A549 (cell line): ENCODE measurements around the gene COPG1. TPM values are rescaled to one million over a fixed set of nuclear protein-coding genes. Genes with fewer than 3 reads are reported as not detected.

Experiments
- ATAC-seq, 2 experiments: fragments of 200-7000 bp in 1 of 2; fragments of >200 bp in 1 of 2; cut with Nextera tagmentation in 1 of 2; cut with Tn5 transposase in 1 of 2; 3 replicates each; pipeline versions ENCODE4 v1.8.0 to v1.9.1; 2018 to 2020; ENCODE audit warnings: mild to moderate bottlenecking in 1 of 2, moderate library complexity in 1 of 2
- CTCF ChIA-PET: fragments of 300-600 bp; sonication (Branson Sonifier 250); formaldehyde crosslinking; extraction: SDS; loops from one replicate; lab custom pipeline; 2021; ENCODE audit warnings: antibody characterized with exemption, inconsistent platforms; lab: Yijun Ruan, JAX
- POLR2A ChIA-PET: fragments of 350-600 bp; formaldehyde crosslinking; extraction: SDS; loops from one replicate; lab custom pipeline; 2021; ENCODE audit warnings: antibody characterized with exemption, inconsistent platforms; lab: Yijun Ruan, JAX
- DNase-seq, 2 experiments: peaks; one replicate each; pipeline versions ENCODE4 v3.0.0 to v3.0.0-alpha.2; 2011 to 2016; ENCODE audit warnings: low read depth in 1 of 2, low spot score in 1 of 2
- FAIRE-seq: peaks from 2 replicates; lab custom pipeline; 2011; peaks lifted over from hg19 to GRCh38; lab: Jason Lieb, UNC
- H3K27ac ChIP-seq, 2 experiments: fragments of >200 bp; sonication (Bioruptor Twin); formaldehyde crosslinking; 3 replicates each; pipeline ENCODE4 v1.5.1; 2016 to 2017
- H3K4me1 ChIP-seq: fragments of >200 bp; sonication (Bioruptor Twin); formaldehyde crosslinking; 3 replicates; pipeline ENCODE4 v1.6.1; 2016
- H3K4me2 ChIP-seq: fragments of >200 bp; sonication (Bioruptor Twin); formaldehyde crosslinking; 3 replicates; pipeline ENCODE4 v1.6.1; 2016
- H3K4me3 ChIP-seq: fragments of >200 bp; sonication (Bioruptor Twin); formaldehyde crosslinking; 3 replicates; pipeline ENCODE4 v1.5.1; 2016
- H3K9me3 ChIP-seq: fragments of >200 bp; sonication (Bioruptor Twin); formaldehyde crosslinking; 3 replicates; pipeline ENCODE4 v1.6.1; 2016
- ATOH8 ChIP-seq: fragments of 250-450 bp; sonication (Bioruptor Pico); IDR thresholded peaks from 2 replicates; pipeline ENCODE4 v1.5.0; 2020; ENCODE audit warnings: low read depth, mild to moderate bottlenecking, moderate library complexity
- BCL3 ChIP-seq: fragments of >200 bp; sonication (Bioruptor Twin); formaldehyde crosslinking; IDR thresholded peaks from 3 replicates; pipeline ENCODE4 v1.6.1; 2016
- BHLHE40 ChIP-seq: IDR thresholded peaks from 2 replicates; pipeline ENCODE4 v1.6.1; 2012; ENCODE audit warnings: low read depth, low read length, inconsistent platforms
- CHD2 ChIP-seq: fragments of 150-350 bp; IDR thresholded peaks from 2 replicates; pipeline ENCODE4 v1.6.1; 2014; ENCODE audit warnings: low read length; ENCODE audit not compliant: partially characterized antibody
- E2F6 ChIP-seq: IDR thresholded peaks from 2 replicates; pipeline ENCODE4 v1.6.1; 2012; ENCODE audit warnings: low read depth, borderline replicate concordance
- EP300 ChIP-seq, 2 experiments: fragments of >200 bp; sonication (Bioruptor Twin); formaldehyde crosslinking; IDR thresholded peaks; 2 replicates in 1 of 2; 3 replicates in 1 of 2; pipeline ENCODE4 v1.6.1; 2016 to 2017
- ESRRA ChIP-seq: fragments of 150-350 bp; IDR thresholded peaks from 2 replicates; pipeline ENCODE4 v1.6.1; 2014; ENCODE audit warnings: mild to moderate bottlenecking, low read length, borderline replicate concordance
- FOSB ChIP-seq: fragments of 250-450 bp; sonication (Bioruptor Pico); IDR thresholded peaks from 2 replicates; pipeline ENCODE4 v1.5.0; 2020; ENCODE audit warnings: mild to moderate bottlenecking, moderate library complexity
- GATA3 ChIP-seq: IDR thresholded peaks from 2 replicates; pipeline ENCODE4 v1.6.1; 2012; ENCODE audit warnings: borderline replicate concordance
- HES2 ChIP-seq: fragments of >200 bp; sonication (Bioruptor Twin); formaldehyde crosslinking; IDR thresholded peaks from 2 replicates; pipeline ENCODE4 v1.6.1; 2016
- HEYL ChIP-seq: fragments of 250-450 bp; sonication (Bioruptor Pico); IDR thresholded peaks from 2 replicates; pipeline ENCODE4 v1.8.0; 2021; ENCODE audit warnings: mild to moderate bottlenecking, moderate library complexity
- HOXB13 ChIP-seq: fragments of 250-450 bp; sonication (Bioruptor Pico); IDR thresholded peaks from 2 replicates; pipeline ENCODE4 v1.5.0; 2020; ENCODE audit warnings: low read depth, mild to moderate bottlenecking, moderate library complexity
- HOXB5 ChIP-seq: fragments of 250-450 bp; sonication (Bioruptor Pico); IDR thresholded peaks from 2 replicates; pipeline ENCODE4 v1.5.0; 2020; ENCODE audit warnings: mild to moderate bottlenecking, moderate library complexity
- JUNB ChIP-seq: fragments of >200 bp; sonication (Bioruptor Twin); formaldehyde crosslinking; IDR thresholded peaks from 2 replicates; pipeline ENCODE4 v1.6.1; 2016
- KDM1A ChIP-seq: fragments of 200-600 bp; sonication (generic); IDR thresholded peaks from 2 replicates; pipeline ENCODE4 v1.6.1; 2016; ENCODE audit warnings: low read depth, mild to moderate bottlenecking
- KDM5A ChIP-seq: fragments of 200-600 bp; sonication (generic); IDR thresholded peaks from 2 replicates; pipeline ENCODE4 v1.6.1; 2016; ENCODE audit warnings: antibody characterized with exemption, mild to moderate bottlenecking
- NFE2L2 ChIP-seq: fragments of 150-350 bp; conservative IDR thresholded peaks from 2 replicates; pipeline ENCODE4 v1.6.1; 2014; ENCODE audit warnings: low read length
- NPAS2 ChIP-seq: fragments of 250-450 bp; sonication (Bioruptor Pico); IDR thresholded peaks from 2 replicates; pipeline ENCODE4 v1.8.0; 2022; ENCODE audit warnings: mild to moderate bottlenecking, moderate library complexity, borderline replicate concordance
- NR3C1 ChIP-seq: fragments of >200 bp; sonication (Bioruptor Twin); formaldehyde crosslinking; IDR thresholded peaks from 3 replicates; pipeline ENCODE4 v1.6.1; 2017
- PBX3 ChIP-seq: IDR thresholded peaks from 2 replicates; pipeline ENCODE4 v1.6.1; 2012
- PHF8 ChIP-seq: fragments of 200-600 bp; sonication (generic); IDR thresholded peaks from 2 replicates; pipeline ENCODE4 v1.6.1; 2016; ENCODE audit warnings: low read depth, mild to moderate bottlenecking, antibody characterized with exemption, moderate library complexity, borderline replicate concordance
- POLR2AphosphoS2 ChIP-seq: conservative IDR thresholded peaks from 2 replicates; pipeline ENCODE4 v1.6.1; 2012; ENCODE audit warnings: low read length, improper control_type of control experiment, inconsistent platforms
- RFX5 ChIP-seq: fragments of 450-650 bp; IDR thresholded peaks from 2 replicates; pipeline ENCODE4 v1.7.1; 2014; ENCODE audit warnings: antibody characterized with exemption, mild to moderate bottlenecking, moderate library complexity
- RNF2 ChIP-seq: fragments of 200-600 bp; sonication (generic); IDR thresholded peaks from 2 replicates; pipeline ENCODE4 v1.6.1; 2016; ENCODE audit warnings: low read depth, mild to moderate bottlenecking, antibody characterized with exemption, moderate library complexity, borderline replicate concordance
- SREBF2 ChIP-seq: fragments of 450-650 bp; IDR thresholded peaks from 2 replicates; pipeline ENCODE4 v1.6.1; 2014; ENCODE audit warnings: mild to moderate bottlenecking, moderate library complexity
- TP53 ChIP-seq: fragments of 250-450 bp; sonication (Bioruptor Pico); IDR thresholded peaks from 2 replicates; pipeline ENCODE4 v1.5.0; 2021; ENCODE audit warnings: mild to moderate bottlenecking, moderate library complexity
- ZFP36 ChIP-seq: fragments of 450-650 bp; IDR thresholded peaks from 2 replicates; pipeline ENCODE4 v1.6.1; 2014; ENCODE audit warnings: borderline replicate concordance; ENCODE audit not compliant: partially characterized antibody
- WGBS: methylation state at CpG from one replicate; pipeline ENCODE4 v1.1.6; 2017; ENCODE audit errors: missing lambda C conversion rate; 5-methylcytosine and 5-hydroxymethylcytosine counted together
- polyA plus RNA-seq, 4 experiments: library from polyadenylated mRNA; depleted of rRNA in 3 of 4; stranded (reverse); fragments of >200 nt; fragmentation: RNase III in 1 of 4; extraction: RNeasy Plus Mini Kit Qiagen cat#74134 plus additional on column Dnase treatment in 1 of 4; gene quantifications; 2 replicates in 3 of 4; 3 replicates in 1 of 4; pipeline ENCODE4 v1.2.3, GENCODE V29; 2011 to 2017

The COPG1 gene
- polyA plus RNA-seq, 2 of the 4 experiments (the other 2 are of a cell fraction), result 80.6 to 90.2 TPM

- H3K27ac ChIP-seq, result no peak overlapping the region
- ChIA-PET CTCF (interaction anchor here (0.6 to 3.2 kb wide), 3 partner anchors 10 to 349 kb away, joined by 3 to 19 read pairs (median 3); no protein-coding TSS in a partner anchor), POLR2A (no interaction called here)
- H3K4me3 ChIP-seq, result no peak overlapping the region
- FAIRE-seq, result no peak
- no peaks in the 10 kb centered on the region for H3K9me3 ChIP-seq
- ATAC-seq, result no peak
- TF ChIP-seq NPAS2 (CRISPR knock-in tag) (no peak), HES2 (no peak), SREBF2 (no peak), NR3C1 (no peak), EP300 (IDR thresholded peaks at IDR 0.05) (no peak), ZFP36 (no peak), TP53 (CRISPR knock-in tag) (no peak), HOXB13 (CRISPR knock-in tag) (no peak), ESRRA (no peak), RNF2 (no peak), FOSB (no peak), NFE2L2 (no peak), HOXB5 (CRISPR knock-in tag) (no peak), PBX3 (no peak), RFX5 (no peak), JUNB (no peak), KDM1A (no peak)
- no peak overlapping the region for H3K4me2 ChIP-seq
- peaks cover 13% of the 10 kb centered on the region for H3K4me1 ChIP-seq
- 75% methylated on average over 7 of the region's 15 CpGs for WGBS
- no peak for DNase-seq
Observed at GRCh38 chr3:129318921-129319320, 69.5 kb downstream of the COPG1 start.

GRCh38 chr3:129320261-129320660 lies 70.9 kb downstream of the COPG1 start:
- no peak for ATAC-seq
- H3K27ac ChIP-seq, result no peak overlapping the region
- 73% methylated on average over 2 of the region's 8 CpGs for WGBS
- FAIRE-seq, result no peak
- ChIA-PET POLR2A (no interaction called here), CTCF (interaction anchor here (3.2 kb wide), 1 partner anchor 9 kb away, joined by 19 read pairs; no protein-coding TSS in a partner anchor)
- TF ChIP-seq BHLHE40 (no peak), NR3C1 (no peak), KDM5A (no peak), E2F6 (no peak), POLR2AphosphoS2 (no peak), HES2 (no peak)
- no peak overlapping the region for H3K4me2 ChIP-seq
- peaks cover 6% of the 10 kb centered on the region; the same call in 1 of the 3 replicates for H3K4me1 ChIP-seq
- no peak overlapping the region for H3K4me3 ChIP-seq
- H3K9me3 ChIP-seq, result no peaks in the 10 kb centered on the region
- DNase-seq, result no peak

- POLR2A ChIA-PET, result no interaction called here
- CTCF ChIA-PET, result no interaction called here
- ATAC-seq, result no peak
- Histone ChIP-seq H3K4me3 (no peak overlapping the region), H3K4me2 (no peak overlapping the region), H3K9me3 (no peaks in the 10 kb centered on the region), H3K27ac (no peak overlapping the region), H3K4me1 (peaks cover 6% of the 10 kb centered on the region; the same call in 1 of the 3 replicates)
- no peak for DNase-seq
- 80% methylated on average over 7 of the region's 7 CpGs for WGBS
- FAIRE-seq, result no peak
- no peak for TF ChIP-seq HOXB13 (CRISPR knock-in tag)
- TF ChIP-seq BCL3, result no peak
- TF ChIP-seq EP300 (IDR thresholded peaks at IDR 0.05), result no peak
- no peak for TF ChIP-seq CHD2
- TF ChIP-seq GATA3, result no peak
- no peak for TF ChIP-seq NFE2L2
- TF ChIP-seq PHF8, result no peak
- no peak for TF ChIP-seq ATOH8
- no peak for TF ChIP-seq HEYL (CRISPR knock-in tag)
- TF ChIP-seq RFX5, result no peak
Observed at GRCh38 chr3:129320825-129321487, 71.5 kb downstream of the COPG1 start.
